GM19452 (cell line): Measurements from ENCODE around the gene ENTPD2.
"Not testable (repeated sequence)": the region's sequence is repeated elsewhere in the genome, so short reads cannot be mapped to it uniquely, and the experiment has no call there.

Source experiments
- ATAC-seq: cut with Tn5 transposase; IDR thresholded peaks from one replicate; pipeline ENCODE4 v1.9.1; 2021; ENCODE audit not compliant: unreplicated experiment

ENTPD2 gene

GRCh38 chr9:137004285-137004684 lies 49.6 kb downstream of the ENTPD2 start:
- ATAC-seq = not testable (repeated sequence)

DNA sequence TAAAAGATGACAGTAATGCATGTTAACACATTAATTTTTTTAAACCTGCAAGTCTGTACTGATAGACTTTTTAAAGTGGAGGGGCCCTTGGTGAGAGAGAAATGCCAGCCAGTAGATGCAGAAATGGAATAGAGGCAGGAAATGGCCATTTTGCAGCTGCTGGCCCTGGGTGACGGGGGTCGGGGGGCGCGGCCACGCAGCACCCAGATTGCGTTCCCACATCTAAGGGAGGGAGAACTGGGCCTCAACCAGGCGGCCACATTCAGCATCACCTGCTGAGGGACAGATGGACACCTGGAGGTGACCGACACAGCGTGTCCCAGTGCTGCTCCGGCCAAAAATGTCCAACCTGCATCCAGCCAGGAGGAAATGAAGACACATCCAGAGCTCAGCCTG lies 51.2 kb downstream of the ENTPD2 start:
- no peak for ATAC-seq

DNA sequence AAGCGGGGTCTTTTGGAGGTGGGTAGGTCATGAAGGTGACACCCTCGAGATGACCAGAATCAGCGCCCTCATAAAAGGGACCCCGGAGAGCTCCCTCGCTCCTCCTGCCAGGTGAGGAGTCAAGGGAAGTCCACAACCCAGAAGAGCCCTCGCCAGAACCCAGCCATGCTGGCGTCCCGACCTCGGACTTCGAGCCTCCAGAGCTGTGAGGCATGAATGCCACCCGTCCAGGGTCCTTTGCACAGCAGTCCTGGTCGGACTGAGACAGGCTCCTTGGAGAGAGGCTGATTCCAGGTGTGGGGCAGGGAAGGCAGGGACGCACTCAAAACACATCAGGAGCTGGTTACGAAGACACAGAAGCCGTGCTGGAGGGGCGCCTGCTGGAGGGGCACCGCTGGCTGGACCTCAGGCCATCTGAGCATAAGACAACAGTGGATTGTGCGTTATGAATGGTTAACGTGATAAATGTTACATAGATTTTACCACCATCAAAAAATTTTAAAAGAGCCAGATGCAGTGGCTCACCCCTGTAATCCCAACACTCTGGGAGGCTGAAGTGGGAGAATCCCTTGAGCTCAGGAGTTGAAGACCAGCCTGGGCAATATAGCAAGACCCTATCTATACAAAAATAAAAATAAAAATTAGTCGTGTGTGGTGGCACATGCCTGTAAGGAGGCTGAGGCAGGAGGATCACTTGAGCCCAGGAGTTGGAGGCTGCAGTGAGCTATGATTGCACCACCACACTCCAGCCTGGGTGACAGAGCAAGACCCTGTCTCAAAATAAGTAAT lies 51.8 kb downstream of the ENTPD2 start:
- ATAC-seq = no peak

- ATAC-seq = peak; percentile 66
These were observed 53.5 kb downstream of the ENTPD2 start for GRCh38 chr9:137000177-137000930.
